OCI-LY7 (cell line): Measurements from ENCODE around the gene STAG2.

Experiments
- CTCF ChIP-seq: fragments of 200-600 bp; sonication (generic); conservative IDR thresholded peaks from 2 replicates; pipeline ENCODE4 v1.5.1; 2014; ENCODE audit warnings: mild to moderate bottlenecking, antibody characterized with exemption, low read length, moderate library complexity, mixed read lengths
- EZH2phosphoT487 ChIP-seq: fragments of 200-600 bp; sonication (generic); IDR thresholded peaks from 2 replicates; pipeline ENCODE4 v1.6.1; 2018; ENCODE audit warnings: low read depth, borderline replicate concordance, mild to moderate bottlenecking, mixed run types, antibody characterized with exemption, low read length, moderate library complexity, mixed read lengths

- no peak for TF ChIP-seq CTCF
- TF ChIP-seq EZH2phosphoT487 = no peak
Observed at GRCh38 chrX:123983240-123983639, 21.7 kb downstream of the STAG2 start.
